Liver (tissue), 9 donors: ENCODE results near the gene VPS26B. TPM values are rescaled to one million over a fixed set of nuclear protein-coding genes. Genes with fewer than 3 reads are reported as not detected.

Experiments
- DNase-seq: peaks from one replicate; pipeline ENCODE4 v3.0.0-alpha.2; 2017; ENCODE audit warnings: low spot score
- H3K27ac ChIP-seq, 2 donors: one replicate each; pipeline ENCODE4 v1.7.0; 2013; ENCODE audit warnings: inconsistent platforms in 2 of 2, low read length in 2 of 2, control low read depth in 1 of 2, low read depth in 1 of 2, mild to moderate bottlenecking in 1 of 2
- H3K27me3 ChIP-seq, 4 donors: one replicate each; pipeline versions ENCODE4 v1.6.1 to v1.7.0; 2013; ENCODE audit warnings: low read length in 3 of 4, inconsistent platforms in 1 of 4, mild to moderate bottlenecking in 1 of 4, moderate library complexity in 1 of 4; ENCODE audit not compliant: control insufficient read depth in 4 of 4, insufficient read depth in 4 of 4
- H3K36me3 ChIP-seq, 4 donors: one replicate each; pipeline versions ENCODE4 v1.6.1 to v1.7.0; 2013; ENCODE audit warnings: low read length in 3 of 4, mild to moderate bottlenecking in 3 of 4, low read depth in 1 of 4, moderate library complexity in 1 of 4; ENCODE audit not compliant: control insufficient read depth in 4 of 4, insufficient read depth in 3 of 4
- H3K4me1 ChIP-seq, 4 donors: one replicate each; pipeline versions ENCODE4 v1.6.1 to v1.7.0; 2013; ENCODE audit warnings: low read length in 3 of 4, mild to moderate bottlenecking in 3 of 4, moderate library complexity in 1 of 4; ENCODE audit not compliant: control insufficient read depth in 4 of 4, insufficient read depth in 4 of 4
- H3K4me3 ChIP-seq, 3 donors: one replicate each; pipeline versions ENCODE4 v1.6.1 to v1.7.0; 2013; ENCODE audit warnings: low read length in 3 of 3, control low read depth in 1 of 3, low read depth in 1 of 3, mild to moderate bottlenecking in 1 of 3
- H3K9ac ChIP-seq, 2 donors: one replicate each; pipeline ENCODE4 v1.7.0; 2013; ENCODE audit warnings: low read length in 2 of 2, mild to moderate bottlenecking in 2 of 2, moderate library complexity in 2 of 2, control low read depth in 1 of 2, low read depth in 1 of 2
- H3K9me3 ChIP-seq, 4 donors: one replicate each; pipeline versions ENCODE4 v1.6.1 to v1.7.0; 2013; ENCODE audit warnings: low read length in 3 of 4; ENCODE audit not compliant: control insufficient read depth in 4 of 4
- ATF3 ChIP-seq: IDR thresholded peaks from 2 replicates; pipeline ENCODE4 v1.6.1; 2016; ENCODE audit warnings: antibody characterized with exemption
- CTCF ChIP-seq: fragments of 150-350 bp; IDR thresholded peaks from 2 replicates; pipeline ENCODE4 v1.5.1; 2017; ENCODE audit warnings: improper control_type of control experiment, low read depth, low read length; ENCODE audit not compliant: missing input control
- EGR1 ChIP-seq, 2 donors: IDR thresholded peaks; 2 replicates each; pipeline ENCODE4 v1.6.1; 2016 to 2018; ENCODE audit warnings: antibody characterized with exemption in 2 of 2, low read depth in 2 of 2
- FOXA1 ChIP-seq: IDR thresholded peaks from 2 replicates; pipeline ENCODE4 v1.6.1; 2016; ENCODE audit warnings: antibody characterized with exemption
- FOXA2 ChIP-seq: IDR thresholded peaks from 2 replicates; pipeline ENCODE4 v1.6.1; 2016; ENCODE audit warnings: antibody characterized with exemption
- GABPA ChIP-seq, 2 donors: IDR thresholded peaks in 1 of 2; conservative IDR thresholded peaks in 1 of 2; 2 replicates each; pipeline ENCODE4 v1.6.1; 2016; ENCODE audit warnings: antibody characterized with exemption in 2 of 2, mild to moderate bottlenecking in 1 of 2, moderate library complexity in 1 of 2
- HNF4A ChIP-seq, 2 donors: conservative IDR thresholded peaks; 2 replicates each; pipeline ENCODE4 v1.6.1; 2016; ENCODE audit warnings: antibody characterized with exemption in 2 of 2, mild to moderate bottlenecking in 2 of 2
- JUND ChIP-seq, 2 donors: IDR thresholded peaks; 2 replicates each; pipeline ENCODE4 v1.6.1; 2016; ENCODE audit warnings: antibody characterized with exemption in 2 of 2
- MAX ChIP-seq: IDR thresholded peaks from 2 replicates; pipeline ENCODE4 v1.6.1; 2016; ENCODE audit warnings: antibody characterized with exemption
- REST ChIP-seq: IDR thresholded peaks from 2 replicates; pipeline ENCODE4 v1.6.1; 2016; ENCODE audit warnings: antibody characterized with exemption, mild to moderate bottlenecking
- SP1 ChIP-seq: IDR thresholded peaks from 2 replicates; pipeline ENCODE4 v1.6.1; 2018; ENCODE audit warnings: antibody characterized with exemption, mild to moderate bottlenecking
- TAF1 ChIP-seq: conservative IDR thresholded peaks from 2 replicates; pipeline ENCODE4 v1.6.1; 2016; ENCODE audit warnings: antibody characterized with exemption, mild to moderate bottlenecking
- YY1 ChIP-seq: IDR thresholded peaks from 2 replicates; pipeline ENCODE4 v1.6.1; 2016; ENCODE audit warnings: antibody characterized with exemption, mild to moderate bottlenecking
- ZBTB33 ChIP-seq: IDR thresholded peaks from 2 replicates; pipeline ENCODE4 v1.6.1; 2016; ENCODE audit warnings: antibody characterized with exemption
- WGBS: extraction: QIAGEN DNeasy Blood & Tissue Kit; methylation state at CpG from one replicate; pipeline ENCODE4 v1.1.7; 2013; 5-methylcytosine and 5-hydroxymethylcytosine counted together
- polyA plus RNA-seq, 2 donors: library from polyadenylated mRNA; stranded (reverse) in 1 of 2; unstranded in 1 of 2; fragments of 200-250 nt in 1 of 2; fragments of >200 nt in 1 of 2; fragmentation: Nextera tagmentation in 1 of 2; extraction: Ambion mirVana in 1 of 2; gene quantifications; one replicate each; pipeline versions ENCODE4 v1.2.1 to v1.2.3, GENCODE V29; 2013 to 2015
- total RNA-seq, 2 donors: library from RNA; depleted of rRNA; stranded (reverse); fragments of >200 nt; gene quantifications; one replicate each; pipeline ENCODE4 v1.2.3, GENCODE V29; 2014
- donor health status: healthy.
- donor health status: healthy.
- donor health status: healthy.
- donor health status: healthy.
- donor health status: healthy.

The VPS26B gene
- total and polyA plus RNA-seq, 4 donors: 12.6 to 35.0 (median 20.2) TPM

GRCh38 chr11:134292661-134293060 lies 68.2 kb downstream of the VPS26B start:
- Histone ChIP-seq H3K4me3 (no peak overlapping the region), H3K4me1 (no peaks in the 10 kb centered on the region), H3K9ac (no peak overlapping the region), H3K27ac (no peak overlapping the region), H3K27me3 (peaks cover 0 to 4% (median 0%) of the 10 kb centered on the region in 4 donors), H3K36me3 (no peaks in the 10 kb centered on the region), H3K9me3 (no peaks in the 10 kb centered on the region)
- DNase-seq: no peak
- 86% methylated on average over 15 of the region's 15 CpGs for WGBS
- no peak for TF ChIP-seq GABPA (IDR thresholded peaks at IDR 0.05 in 1 of 2, conservative IDR thresholded peaks at IDR 0.05 in 1 of 2)
- TF ChIP-seq CTCF: no peak
- no peak for TF ChIP-seq YY1
- no peak for TF ChIP-seq TAF1
- TF ChIP-seq EGR1 (IDR thresholded peaks at IDR 0.05; ENCODE audit: low read depth in 2 of 2): no peak
- TF ChIP-seq HNF4A (conservative IDR thresholded peaks at IDR 0.05): no peak
- no peak for TF ChIP-seq SP1
- no peak for TF ChIP-seq FOXA2
- TF ChIP-seq ATF3: no peak
- no peak for TF ChIP-seq ZBTB33
- TF ChIP-seq FOXA1: no peak
- no peak for TF ChIP-seq REST
- TF ChIP-seq JUND (IDR thresholded peaks at IDR 0.05): no peak
- TF ChIP-seq MAX: no peak
